ENCODE data around the gene SMIM24. TPM values are rescaled to one million over a fixed set of nuclear protein-coding genes. Genes with fewer than 3 reads are reported as not detected.

The SMIM24 gene
- polyA plus RNA-seq, 2 of the 4 experiments (the other 2 are of a cell fraction) = 1.0 to 1.2 TPM

GRCh38 chr19:3442487-3443071 lies 37.7 kb downstream of the SMIM24 start:
- CTCF ChIA-PET = interaction anchor here (0.7 to 2.1 kb wide), 5 partner anchors 27 to 803 kb away, joined by 3 to 8 read pairs (median 4); no protein-coding TSS in a partner anchor
- 87% methylated on average over 7 of the region's 15 CpGs for WGBS (ENCODE audit: missing lambda C conversion rate)
- peaks cover 7% of the 10 kb centered on the region; the same call in 1 of the 3 replicates for H3K4me1 ChIP-seq
- DNase-seq (ENCODE audit: low read depth in 1 of 2, low spot score in 1 of 2) (no peak), ATAC-seq (no peak), FAIRE-seq (no peak)
- H3K4me2 ChIP-seq = no peak overlapping the region
- no peak overlapping the region for H3K4me3 ChIP-seq
- no peaks in the 10 kb centered on the region for H3K9me3 ChIP-seq
- no peak overlapping the region; a peak in 1 of 6 replicates for H3K27ac ChIP-seq
- TF ChIP-seq HDAC2 (IDR thresholded peaks at IDR 0.05) (no peak), CBX2 (IDR thresholded peaks at IDR 0.05; ENCODE audit: borderline replicate concordance, low read depth) (no peak), PHF8 (IDR thresholded peaks at IDR 0.05; ENCODE audit: borderline replicate concordance, low read depth) (no peak), HOXB5 (CRISPR knock-in tag; IDR thresholded peaks at IDR 0.05) (no peak)
- POLR2A ChIA-PET = no interaction called here

GRCh38 chr19:3441986-3442329 lies 38.4 kb downstream of the SMIM24 start:
- DNase-seq (ENCODE audit: low read depth in 1 of 2, low spot score in 1 of 2) (no peak), ATAC-seq (no peak), FAIRE-seq (no peak)
- H3K4me1 ChIP-seq = peaks cover 7% of the 10 kb centered on the region; the same call in 1 of the 3 replicates
- no peak overlapping the region for H3K4me3 ChIP-seq
- CTCF ChIA-PET = interaction anchor here (0.7 to 2.9 kb wide), 5 partner anchors 12 to 804 kb away, joined by 3 to 18 read pairs (median 4); no protein-coding TSS in a partner anchor
- H3K4me2 ChIP-seq = no peak overlapping the region
- H3K27ac ChIP-seq = peak overlapping the region in 1 of 2 experiments; percentile 48; a peak in 2 of 6 replicates
- 91% methylated on average over 14 of the region's 14 CpGs for WGBS (ENCODE audit: missing lambda C conversion rate)
- POLR2A ChIA-PET = no interaction called here
- no peak for TF ChIP-seq CEBPB (IDR thresholded peaks at IDR 0.05)
- TF ChIP-seq RNF2 (IDR thresholded peaks at IDR 0.05; ENCODE audit: borderline replicate concordance, low read depth) = no peak
- no peak for TF ChIP-seq NFE2L2 (conservative IDR thresholded peaks at IDR 0.05; ENCODE audit: low read length)
- no peak for TF ChIP-seq HOXB5 (CRISPR knock-in tag; IDR thresholded peaks at IDR 0.05)
- TF ChIP-seq ZFP36 (IDR thresholded peaks at IDR 0.05; ENCODE audit: borderline replicate concordance, partially characterized antibody) = no peak
- TF ChIP-seq POLR2A (IDR thresholded peaks at IDR 0.05; ENCODE audit: low read length) = no peak
- TF ChIP-seq MAZ (IDR thresholded peaks at IDR 0.05; ENCODE audit: borderline replicate concordance, low read depth, low read length) = no peak
- no peak for TF ChIP-seq FOSL2 (IDR thresholded peaks at IDR 0.05)
- TF ChIP-seq FOSL2 (CRISPR knock-in tag; IDR thresholded peaks at IDR 0.05) = no peak
- no peak for TF ChIP-seq RAD21 (conservative IDR thresholded peaks at IDR 0.05 in 1 of 2, IDR thresholded peaks at IDR 0.05 in 1 of 2)
- TF ChIP-seq HMGXB4 (CRISPR knock-in tag; IDR thresholded peaks at IDR 0.05; ENCODE audit: borderline replicate concordance) = no peak
- TF ChIP-seq KDM5A (IDR thresholded peaks at IDR 0.05) = no peak
- TF ChIP-seq CTCF (IDR thresholded peaks at IDR 0.05) = no peak
- no peak for TF ChIP-seq HDAC2 (IDR thresholded peaks at IDR 0.05)
- no peak for TF ChIP-seq JUNB (IDR thresholded peaks at IDR 0.05)
- no peak for TF ChIP-seq CBX2 (IDR thresholded peaks at IDR 0.05; ENCODE audit: borderline replicate concordance, low read depth)
- no peak for TF ChIP-seq RFX5 (IDR thresholded peaks at IDR 0.05)
- TF ChIP-seq PBX3 (IDR thresholded peaks at IDR 0.05) = no peak
- TF ChIP-seq NPAS2 (CRISPR knock-in tag; IDR thresholded peaks at IDR 0.05; ENCODE audit: borderline replicate concordance) = no peak
- TF ChIP-seq ESRRA (IDR thresholded peaks at IDR 0.05; ENCODE audit: borderline replicate concordance, low read length) = no peak
- no peaks in the 10 kb centered on the region for H3K9me3 ChIP-seq

All from A549 (cell line).